GM23338 (cell line): Measurements from ENCODE around the gene MICALL2. TPM values are rescaled to one million over a fixed set of nuclear protein-coding genes. Genes with fewer than 3 reads are reported as not detected.

Source experiments
- ATAC-seq: fragments of 200-7000 bp; cut with Tn5 transposase; 3 replicates; pipeline ENCODE4 v1.9.1; 2020
- DNase-seq: peaks from one replicate; pipeline ENCODE4 v3.0.0-alpha.2; 2015; ENCODE audit warnings: low spot score
- H2AFZ ChIP-seq: fragments of 200-600 bp; sonication (generic); 2 replicates; pipeline ENCODE4 v1.8.0; 2016; ENCODE audit warnings: antibody characterized with exemption, mild to moderate bottlenecking, moderate library complexity
- H3F3A ChIP-seq: fragments of 200-600 bp; sonication (generic); replicated peaks from 2 replicates; pipeline ENCODE4 v1.8.0; 2017; ENCODE audit warnings: antibody characterized with exemption, mixed run types, low read depth
- H3K27ac ChIP-seq: fragments of 200-600 bp; sonication (generic); 2 replicates; pipeline ENCODE4 v1.6.1; 2016; ENCODE audit warnings: low read depth
- H3K27me3 ChIP-seq: fragments of 200-600 bp; sonication (generic); 2 replicates; pipeline ENCODE4 v1.8.0; 2016; ENCODE audit warnings: mild to moderate bottlenecking, mixed run types, moderate library complexity; ENCODE audit not compliant: insufficient read depth
- H3K36me3 ChIP-seq: fragments of 200-600 bp; sonication (generic); 2 replicates; pipeline ENCODE4 v1.8.0; 2016; ENCODE audit warnings: mild to moderate bottlenecking; ENCODE audit not compliant: insufficient read depth
- H3K4me1 ChIP-seq: fragments of 200-600 bp; sonication (generic); 2 replicates; pipeline ENCODE4 v1.8.0; 2016; ENCODE audit warnings: mild to moderate bottlenecking, moderate library complexity; ENCODE audit not compliant: insufficient read depth
- H3K4me2 ChIP-seq: fragments of 200-600 bp; sonication (generic); 2 replicates; pipeline ENCODE4 v1.7.1; 2017; ENCODE audit warnings: mixed run types
- H3K4me3 ChIP-seq: fragments of 200-600 bp; sonication (generic); 2 replicates; pipeline ENCODE4 v1.6.1; 2016; ENCODE audit warnings: mixed run types
- H3K79me2 ChIP-seq: fragments of 200-600 bp; sonication (generic); replicated peaks from 2 replicates; pipeline ENCODE4 v1.8.0; 2017; ENCODE audit warnings: mild to moderate bottlenecking; ENCODE audit not compliant: insufficient read depth
- H3K9me2 ChIP-seq: fragments of 200-600 bp; sonication (generic); 2 replicates; pipeline ENCODE4 v1.8.0; 2017; ENCODE audit not compliant: insufficient read depth
- H4K20me1 ChIP-seq: fragments of 200-600 bp; sonication (generic); replicated peaks from 2 replicates; pipeline ENCODE4 v1.8.0; 2017; ENCODE audit warnings: mild to moderate bottlenecking; ENCODE audit not compliant: insufficient read depth
- H3K27ac Mint-ChIP-seq: 2 replicates; pipeline ENCODE4 v1.8.0; 2020; ENCODE audit warnings: inconsistent platforms, mild to moderate bottlenecking, moderate library complexity, mixed read lengths
- H3K27me3 Mint-ChIP-seq: 3 replicates; pipeline ENCODE4 v1.8.0; 2022; ENCODE audit warnings: low read depth, mild to moderate bottlenecking, moderate library complexity, mixed read lengths, inconsistent platforms; ENCODE audit not compliant: insufficient read depth, poor library complexity
- H3K36me3 Mint-ChIP-seq: 3 replicates; pipeline ENCODE4 v1.8.0; 2021; ENCODE audit warnings: low read depth, mild to moderate bottlenecking, inconsistent platforms, moderate library complexity, mixed read lengths
- H3K4me1 Mint-ChIP-seq: 3 replicates; pipeline ENCODE4 v1.8.0; 2020; ENCODE audit warnings: mild to moderate bottlenecking, inconsistent platforms, mixed read lengths
- H3K4me3 Mint-ChIP-seq: 3 replicates; pipeline ENCODE4 v1.8.0; 2021; ENCODE audit warnings: moderate library complexity, mild to moderate bottlenecking, inconsistent platforms, mixed read lengths
- H3K9me3 Mint-ChIP-seq: 3 replicates; pipeline ENCODE4 v1.8.0; 2020; ENCODE audit warnings: moderate library complexity, mild to moderate bottlenecking, inconsistent platforms, mixed read lengths
- CREB1 ChIP-seq: fragments of 250-450 bp; sonication (Bioruptor Pico); IDR thresholded peaks from 2 replicates; pipeline ENCODE4 v1.5.0; 2020; ENCODE audit warnings: low read depth, mild to moderate bottlenecking, moderate library complexity
- ETS1 ChIP-seq: IDR thresholded peaks from 2 replicates; pipeline ENCODE4 v1.6.1; 2016; ENCODE audit warnings: antibody characterized with exemption
- EZH2 ChIP-seq: fragments of 200-600 bp; sonication (generic); IDR thresholded peaks from one replicate; pipeline ENCODE4 v1.8.0; 2017; ENCODE audit warnings: antibody characterized with exemption, mild to moderate bottlenecking, low read depth; ENCODE audit not compliant: unreplicated experiment
- EZH2phosphoT487 ChIP-seq: fragments of 200-600 bp; sonication (generic); IDR thresholded peaks from one replicate; pipeline ENCODE4 v1.8.1; 2018; ENCODE audit warnings: antibody characterized with exemption; ENCODE audit not compliant: unreplicated experiment
- JUNB ChIP-seq: IDR thresholded peaks from one replicate; pipeline ENCODE4 v1.6.1; 2016; ENCODE audit warnings: antibody characterized with exemption; ENCODE audit not compliant: unreplicated experiment
- NANOG ChIP-seq: IDR thresholded peaks from 2 replicates; pipeline ENCODE4 v1.6.1; 2016; ENCODE audit warnings: antibody characterized with exemption, borderline replicate concordance
- POLR2AphosphoS5 ChIP-seq: IDR thresholded peaks from 2 replicates; pipeline ENCODE4 v1.6.1; 2016; ENCODE audit warnings: antibody characterized with exemption, low read depth
- STAT1 ChIP-seq: IDR thresholded peaks from one replicate; pipeline ENCODE4 v1.6.1; 2016; ENCODE audit warnings: antibody characterized with exemption; ENCODE audit not compliant: unreplicated experiment
- ZNF114 ChIP-seq: fragments of 250-450 bp; sonication (Bioruptor Pico); IDR thresholded peaks from 2 replicates; pipeline ENCODE4 v1.5.0; 2020; ENCODE audit warnings: mild to moderate bottlenecking, moderate library complexity
- ZNF331 ChIP-seq: fragments of 250-450 bp; sonication (Bioruptor Pico); IDR thresholded peaks from 2 replicates; pipeline ENCODE4 v1.5.0; 2020; ENCODE audit warnings: low read depth, mild to moderate bottlenecking, moderate library complexity
- ZNF462 ChIP-seq: fragments of 250-450 bp; sonication (Bioruptor Pico); IDR thresholded peaks from 2 replicates; pipeline ENCODE4 v1.5.0; 2020; ENCODE audit warnings: mild to moderate bottlenecking, moderate library complexity
- polyA plus RNA-seq: library from polyadenylated mRNA; unstranded; fragments of >200 nt; fragmentation: Nextera tagmentation; extraction: Ambion mirVana; gene quantifications from 2 replicates; pipeline ENCODE4 v1.2.1, GENCODE V29; 2016
- total RNA-seq: library from RNA; depleted of rRNA; stranded (reverse); fragments of >200 nt; shearing (Covaris generic); gene quantifications from 2 replicates; pipeline ENCODE4 v1.2.3, GENCODE V29; 2014
- TF ChIP-seq, protein P1 (sequence below), 2 experiments: fragments of 200-600 bp in 1 of 2; sonication (generic) in 1 of 2; conservative IDR thresholded peaks; 2 replicates each; pipeline versions ENCODE4 v1.5.1 to v1.6.1; 2016 to 2017; ENCODE audit warnings: antibody characterized with exemption in 2 of 2, low read depth in 2 of 2, mild to moderate bottlenecking in 2 of 2, moderate library complexity in 1 of 2
- TF ChIP-seq, protein P2 (sequence below): IDR thresholded peaks from one replicate; pipeline ENCODE4 v1.6.1; 2018; ENCODE audit warnings: antibody characterized with exemption; ENCODE audit not compliant: unreplicated experiment

Gene MICALL2
- total and polyA plus RNA-seq, 2 experiments from 2014 or later, result 7.0 to 13.0 TPM

DNA sequence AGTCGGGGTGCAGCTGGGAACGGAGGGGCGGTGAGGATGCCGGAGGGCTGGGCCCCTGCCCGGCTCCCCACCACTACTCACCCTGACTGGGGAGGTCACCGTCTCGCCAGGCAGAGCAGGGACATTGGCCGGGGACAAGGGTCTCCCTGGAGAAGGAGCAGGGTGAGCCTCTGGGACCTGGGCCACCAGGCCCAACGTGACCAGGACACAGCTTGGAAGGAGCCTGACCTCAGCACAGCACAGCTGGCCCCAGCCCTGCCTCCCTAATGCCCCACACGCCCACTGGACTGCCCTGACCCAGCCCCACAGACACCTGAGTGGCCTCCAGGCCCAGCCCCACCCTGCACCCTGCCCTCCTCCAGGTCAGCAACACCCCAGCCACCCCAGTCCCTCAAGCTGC is 21.1 kb downstream of the MICALL2 start:
- no peak for DNase-seq
- Mint-ChIP-seq H3K4me1 (no peaks in the 10 kb centered on the region), H3K4me3 (no peak overlapping the region), H3K27me3 (peaks cover 4% of the 10 kb centered on the region), H3K27ac (no peak overlapping the region), H3K36me3 (no peaks in the 10 kb centered on the region), H3K9me3 (no peaks in the 10 kb centered on the region; the same call in 2 of the 3 replicates)
- H3K27ac ChIP-seq, result no peak overlapping the region
- H3K4me1 ChIP-seq, result no peaks in the 10 kb centered on the region
- ATAC-seq, result no peak
- H3K4me3 ChIP-seq, result no peak overlapping the region
- H4K20me1 ChIP-seq, result no peaks in the 10 kb centered on the region
- no peaks in the 10 kb centered on the region for H3K36me3 ChIP-seq
- H2AFZ ChIP-seq, result no peak overlapping the region
- no peak overlapping the region for H3K4me2 ChIP-seq
- TF ChIP-seq EZH2phosphoT487, result no peak
- TF ChIP-seq CREB1, result no peak
- TF ChIP-seq POLR2AphosphoS5, result no peak
- TF ChIP-seq ZNF331, result no peak
- TF ChIP-seq ZNF462 (CRISPR knock-in tag), result no peak
- TF ChIP-seq NANOG, result no peak
- no peak for TF ChIP-seq JUNB
- TF ChIP-seq EZH2, result no peak
- no peak for TF ChIP-seq ZNF114 (CRISPR knock-in tag)
- TF ChIP-seq, protein P1, sequence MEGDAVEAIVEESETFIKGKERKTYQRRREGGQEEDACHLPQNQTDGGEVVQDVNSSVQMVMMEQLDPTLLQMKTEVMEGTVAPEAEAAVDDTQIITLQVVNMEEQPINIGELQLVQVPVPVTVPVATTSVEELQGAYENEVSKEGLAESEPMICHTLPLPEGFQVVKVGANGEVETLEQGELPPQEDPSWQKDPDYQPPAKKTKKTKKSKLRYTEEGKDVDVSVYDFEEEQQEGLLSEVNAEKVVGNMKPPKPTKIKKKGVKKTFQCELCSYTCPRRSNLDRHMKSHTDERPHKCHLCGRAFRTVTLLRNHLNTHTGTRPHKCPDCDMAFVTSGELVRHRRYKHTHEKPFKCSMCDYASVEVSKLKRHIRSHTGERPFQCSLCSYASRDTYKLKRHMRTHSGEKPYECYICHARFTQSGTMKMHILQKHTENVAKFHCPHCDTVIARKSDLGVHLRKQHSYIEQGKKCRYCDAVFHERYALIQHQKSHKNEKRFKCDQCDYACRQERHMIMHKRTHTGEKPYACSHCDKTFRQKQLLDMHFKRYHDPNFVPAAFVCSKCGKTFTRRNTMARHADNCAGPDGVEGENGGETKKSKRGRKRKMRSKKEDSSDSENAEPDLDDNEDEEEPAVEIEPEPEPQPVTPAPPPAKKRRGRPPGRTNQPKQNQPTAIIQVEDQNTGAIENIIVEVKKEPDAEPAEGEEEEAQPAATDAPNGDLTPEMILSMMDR (conservative IDR thresholded peaks at IDR 0.05; ENCODE audit: low read depth in 2 of 2), result no peak
- no peak for TF ChIP-seq ETS1
- no peak for TF ChIP-seq STAT1
- TF ChIP-seq, protein P2, sequence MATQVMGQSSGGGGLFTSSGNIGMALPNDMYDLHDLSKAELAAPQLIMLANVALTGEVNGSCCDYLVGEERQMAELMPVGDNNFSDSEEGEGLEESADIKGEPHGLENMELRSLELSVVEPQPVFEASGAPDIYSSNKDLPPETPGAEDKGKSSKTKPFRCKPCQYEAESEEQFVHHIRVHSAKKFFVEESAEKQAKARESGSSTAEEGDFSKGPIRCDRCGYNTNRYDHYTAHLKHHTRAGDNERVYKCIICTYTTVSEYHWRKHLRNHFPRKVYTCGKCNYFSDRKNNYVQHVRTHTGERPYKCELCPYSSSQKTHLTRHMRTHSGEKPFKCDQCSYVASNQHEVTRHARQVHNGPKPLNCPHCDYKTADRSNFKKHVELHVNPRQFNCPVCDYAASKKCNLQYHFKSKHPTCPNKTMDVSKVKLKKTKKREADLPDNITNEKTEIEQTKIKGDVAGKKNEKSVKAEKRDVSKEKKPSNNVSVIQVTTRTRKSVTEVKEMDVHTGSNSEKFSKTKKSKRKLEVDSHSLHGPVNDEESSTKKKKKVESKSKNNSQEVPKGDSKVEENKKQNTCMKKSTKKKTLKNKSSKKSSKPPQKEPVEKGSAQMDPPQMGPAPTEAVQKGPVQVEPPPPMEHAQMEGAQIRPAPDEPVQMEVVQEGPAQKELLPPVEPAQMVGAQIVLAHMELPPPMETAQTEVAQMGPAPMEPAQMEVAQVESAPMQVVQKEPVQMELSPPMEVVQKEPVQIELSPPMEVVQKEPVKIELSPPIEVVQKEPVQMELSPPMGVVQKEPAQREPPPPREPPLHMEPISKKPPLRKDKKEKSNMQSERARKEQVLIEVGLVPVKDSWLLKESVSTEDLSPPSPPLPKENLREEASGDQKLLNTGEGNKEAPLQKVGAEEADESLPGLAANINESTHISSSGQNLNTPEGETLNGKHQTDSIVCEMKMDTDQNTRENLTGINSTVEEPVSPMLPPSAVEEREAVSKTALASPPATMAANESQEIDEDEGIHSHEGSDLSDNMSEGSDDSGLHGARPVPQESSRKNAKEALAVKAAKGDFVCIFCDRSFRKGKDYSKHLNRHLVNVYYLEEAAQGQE, result no peak
- no peaks in the 10 kb centered on the region for H3K27me3 ChIP-seq
- no peaks in the 10 kb centered on the region for H3K79me2 ChIP-seq
- H3K9me2 ChIP-seq, result no peaks in the 10 kb centered on the region
- H3F3A ChIP-seq, result peaks cover 7% of the 10 kb centered on the region; the same call in 1 of the 2 replicates
